OCI-LY7 (cell line): Measurements from ENCODE around the gene PHF21B.

Experiments used
- CTCF ChIP-seq: fragments of 200-600 bp; sonication (generic); conservative IDR thresholded peaks from 2 replicates; pipeline ENCODE4 v1.5.1; 2014; ENCODE audit warnings: mild to moderate bottlenecking, antibody characterized with exemption, low read length, moderate library complexity, mixed read lengths
- EZH2phosphoT487 ChIP-seq: fragments of 200-600 bp; sonication (generic); IDR thresholded peaks from 2 replicates; pipeline ENCODE4 v1.6.1; 2018; ENCODE audit warnings: low read depth, borderline replicate concordance, mild to moderate bottlenecking, mixed run types, antibody characterized with exemption, low read length, moderate library complexity, mixed read lengths

DNA sequence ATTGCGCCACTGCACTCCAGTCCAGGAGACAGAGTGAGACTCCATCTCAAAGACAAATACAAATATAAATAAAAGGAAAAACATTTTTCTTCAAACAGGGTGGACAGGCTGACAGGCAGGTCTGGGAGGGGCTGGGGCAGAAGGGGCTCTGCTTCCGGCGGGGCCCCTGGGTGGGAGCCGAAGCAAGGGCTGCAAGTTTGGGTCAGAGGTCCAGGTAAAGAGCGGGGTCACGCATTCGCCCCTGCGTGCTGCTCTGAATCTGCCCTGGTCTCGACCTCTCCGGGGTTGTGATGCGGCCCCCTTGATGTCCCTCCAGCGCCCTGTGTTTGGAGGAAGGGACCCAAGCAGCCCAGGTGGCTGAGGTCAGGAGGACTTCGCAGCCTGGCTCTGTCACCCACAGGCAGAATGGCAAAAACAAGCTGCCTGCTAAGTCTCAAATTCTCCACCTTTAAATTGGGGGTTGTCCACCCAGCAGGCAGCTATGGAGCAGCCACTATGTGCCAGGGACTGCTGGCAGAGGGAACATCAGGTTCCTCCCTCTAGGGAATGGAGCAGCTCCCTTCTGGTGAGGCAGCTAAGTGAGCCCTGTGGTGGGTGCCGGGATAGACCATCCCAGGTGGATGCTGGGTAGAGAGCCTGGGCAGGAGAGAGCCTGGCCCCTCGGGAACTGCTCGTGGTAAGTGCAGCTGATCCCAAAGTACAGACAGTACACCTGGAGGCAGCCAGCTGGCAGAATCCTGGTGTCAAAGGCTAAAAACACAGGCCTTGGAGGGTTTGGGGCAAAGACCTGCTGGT, 10.3 kb upstream of the PHF21B start:
- TF ChIP-seq CTCF (no peak), EZH2phosphoT487 (no peak)
